ENCODE measurements around the gene SPOCK1. TPM values are rescaled to one million over a fixed set of nuclear protein-coding genes. Genes with fewer than 3 reads are reported as not detected.

SPOCK1 gene
- total RNA-seq, 1 experiment from 2014 or later, result 4.0 TPM

- intact Hi-C loops (cut with micrococcal nuclease; ENCODE audit: unreplicated experiment), result no loop called here
- no peak for DNase-seq (ENCODE audit: low spot score)
- no peaks in the 10 kb centered on the region for H3K4me1 ChIP-seq (ENCODE audit: insufficient read depth, low read length, poor library complexity, severe bottlenecking)
- H3K27ac ChIP-seq (ENCODE audit: low read depth, low read length, poor library complexity, severe bottlenecking), result no peak overlapping the region
- H3K27me3 ChIP-seq (replicated peaks; ENCODE audit: insufficient read depth, low read depth, low read length, poor library complexity), result peaks cover 80% of the 10 kb centered on the region
- BruUV-seq (replicated peaks), result no TSS peak
- POLR2A ChIA-PET (ENCODE audit: low non-redundant PET), result no interaction called here
- no peaks in the 10 kb centered on the region for H3K36me3 ChIP-seq (ENCODE audit: insufficient read depth, low read length, poor library complexity, severe bottlenecking)
- CTCF ChIA-PET, result no interaction called here
- H3K4me3 ChIP-seq (ENCODE audit: low read depth, low read length, poor library complexity, severe bottlenecking), result no peak overlapping the region
- H3K9me3 ChIP-seq (ENCODE audit: low read depth, low read length, poor library complexity, severe bottlenecking), result no peaks in the 10 kb centered on the region
- TF ChIP-seq CTCF (conservative IDR thresholded peaks at IDR 0.05; ENCODE audit: low read depth, low read length) (no peak), EZH2 (IDR thresholded peaks at IDR 0.05; ENCODE audit: borderline replicate concordance, low read depth, low read length, poor library complexity, severe bottlenecking) (no peak)
These were observed 28.3 kb downstream of the SPOCK1 start for GRCh38 chr5:137470921-137471220.

- TF ChIP-seq EZH2 (IDR thresholded peaks at IDR 0.05; ENCODE audit: borderline replicate concordance, low read depth, low read length, poor library complexity, severe bottlenecking) (no peak), CTCF (conservative IDR thresholded peaks at IDR 0.05; ENCODE audit: low read depth, low read length) (no peak)
- Histone ChIP-seq H3K27ac (ENCODE audit: low read depth, low read length, poor library complexity, severe bottlenecking) (no peak overlapping the region), H3K27me3 (replicated peaks; ENCODE audit: insufficient read depth, low read depth, low read length, poor library complexity) (peaks cover 83% of the 10 kb centered on the region), H3K36me3 (ENCODE audit: insufficient read depth, low read length, poor library complexity, severe bottlenecking) (no peaks in the 10 kb centered on the region), H3K4me3 (ENCODE audit: low read depth, low read length, poor library complexity, severe bottlenecking) (no peak overlapping the region), H3K4me1 (ENCODE audit: insufficient read depth, low read length, poor library complexity, severe bottlenecking) (no peaks in the 10 kb centered on the region), H3K9me3 (ENCODE audit: low read depth, low read length, poor library complexity, severe bottlenecking) (no peaks in the 10 kb centered on the region)
- CTCF ChIA-PET, result no interaction called here
- no TSS peak for BruUV-seq (replicated peaks)
- DNase-seq (ENCODE audit: low spot score), result no peak
- POLR2A ChIA-PET (ENCODE audit: low non-redundant PET), result no interaction called here
- intact Hi-C loops (cut with micrococcal nuclease; ENCODE audit: unreplicated experiment), result no loop called here
These were observed 28.8 kb downstream of the SPOCK1 start for GRCh38 chr5:137470111-137470920.

- no peaks in the 10 kb centered on the region for H3K36me3 ChIP-seq (ENCODE audit: insufficient read depth, low read length, poor library complexity, severe bottlenecking)
- CTCF ChIA-PET, result no interaction called here
- no peak overlapping the region for H3K4me3 ChIP-seq (ENCODE audit: low read depth, low read length, poor library complexity, severe bottlenecking)
- no peaks in the 10 kb centered on the region for H3K4me1 ChIP-seq (ENCODE audit: insufficient read depth, low read length, poor library complexity, severe bottlenecking)
- no peak overlapping the region for H3K27ac ChIP-seq (ENCODE audit: low read depth, low read length, poor library complexity, severe bottlenecking)
- H3K9me3 ChIP-seq (ENCODE audit: low read depth, low read length, poor library complexity, severe bottlenecking), result no peaks in the 10 kb centered on the region
- TF ChIP-seq CTCF (conservative IDR thresholded peaks at IDR 0.05; ENCODE audit: low read depth, low read length), result no peak
- TF ChIP-seq EZH2 (IDR thresholded peaks at IDR 0.05; ENCODE audit: borderline replicate concordance, low read depth, low read length, poor library complexity, severe bottlenecking), result no peak
- intact Hi-C loops (cut with micrococcal nuclease; ENCODE audit: unreplicated experiment), result no loop called here
- POLR2A ChIA-PET (ENCODE audit: low non-redundant PET), result no interaction called here
- H3K27me3 ChIP-seq (replicated peaks; ENCODE audit: insufficient read depth, low read depth, low read length, poor library complexity), result peaks cover 67% of the 10 kb centered on the region
- no TSS peak for BruUV-seq (replicated peaks)
- DNase-seq (ENCODE audit: low spot score), result no peak
These were observed 32.2 kb downstream of the SPOCK1 start for GRCh38 chr5:137466889-137467288.

Measured in A673 (cell line).